ENCODE measurements around the gene IQSEC2.

DNA sequence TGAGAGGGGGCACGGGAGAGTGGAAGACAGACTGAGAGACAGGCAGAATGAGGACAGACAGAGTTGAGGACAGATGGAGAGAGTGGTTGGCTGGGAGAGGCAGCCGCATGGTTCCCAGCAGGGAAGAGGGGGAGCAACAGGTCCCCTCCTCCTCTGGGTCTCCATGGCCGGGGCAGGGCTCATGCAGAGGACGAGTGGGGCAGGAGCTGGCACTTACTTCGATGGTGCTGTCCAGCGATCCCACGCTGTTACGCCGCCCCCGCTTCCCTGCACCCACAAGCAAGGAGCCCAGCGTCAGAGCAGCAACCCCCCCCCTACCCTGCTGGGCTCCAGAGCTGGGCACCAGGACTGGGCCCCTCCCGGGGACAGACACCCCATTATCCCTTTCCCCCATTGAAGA lies 45.8 kb downstream of the IQSEC2 start:
- TF ChIP-seq POLR2A (IDR thresholded peaks at IDR 0.05), result no peak
- TF ChIP-seq EP300 (IDR thresholded peaks at IDR 0.05), result no peak
- no peak for TF ChIP-seq CTCF (IDR thresholded peaks at IDR 0.05)
